ES-I3 (cell line): Measurements from ENCODE around the gene UCN2.
A peak's percentile ranks its signal among the peaks of the same experiment; 100 is the strongest.
"Not testable (repeated sequence)": the region's sequence is repeated elsewhere in the genome, so short reads cannot be mapped to it uniquely, and the experiment has no call there.

Source experiments
- H3K36me3 ChIP-seq: 2 replicates; pipeline ENCODE4 v1.6.1; 2013; ENCODE audit warnings: mild to moderate bottlenecking, low read length, control low read depth, moderate library complexity; ENCODE audit not compliant: insufficient read depth
- H3K4me1 ChIP-seq: 2 replicates; pipeline ENCODE4 v1.6.1; 2013; ENCODE audit warnings: mild to moderate bottlenecking, control low read depth, low read length; ENCODE audit not compliant: insufficient read depth
- H3K9ac ChIP-seq: 2 replicates; pipeline ENCODE4 v1.6.1; 2013; ENCODE audit warnings: low read depth, mild to moderate bottlenecking, low read length, moderate library complexity
- H3K9me3 ChIP-seq: 2 replicates; pipeline ENCODE4 v1.6.1; 2013; ENCODE audit warnings: mild to moderate bottlenecking, low read length, moderate library complexity; ENCODE audit not compliant: control insufficient read depth, insufficient read depth

Gene UCN2

DNA sequence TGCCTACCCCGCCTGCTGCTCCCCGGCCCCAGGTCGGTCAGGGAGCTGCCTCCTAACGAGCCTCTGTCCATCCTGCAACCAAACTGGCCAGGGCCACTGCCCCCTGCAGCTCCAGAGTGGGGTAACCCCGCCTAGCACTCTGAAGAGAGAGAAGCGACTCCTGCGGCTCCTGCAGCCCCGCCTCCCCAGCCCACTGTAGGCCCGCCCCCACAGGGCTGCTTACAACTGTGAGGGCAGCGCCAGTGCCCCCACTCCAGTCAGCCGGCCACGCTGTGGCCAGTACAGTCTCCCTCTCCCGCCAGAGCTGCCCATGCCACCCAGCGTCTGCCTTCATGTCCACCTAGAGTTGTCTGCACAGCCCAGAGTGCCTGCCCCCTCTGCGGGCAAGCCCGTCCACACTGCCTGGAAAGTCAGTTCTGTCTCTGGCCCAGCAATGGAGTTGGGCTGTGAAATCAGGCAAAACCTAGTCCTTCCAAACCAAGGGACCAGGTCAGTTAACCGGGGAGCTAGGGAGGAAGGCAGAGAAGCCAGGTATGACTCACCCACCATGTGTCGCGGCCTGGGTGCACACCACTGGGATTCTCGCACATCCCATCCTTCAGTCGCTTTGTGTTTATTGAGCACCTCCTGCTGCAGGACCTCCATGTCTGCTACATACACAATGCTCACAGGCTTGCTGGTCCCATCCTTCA lies 2.4 kb downstream of the UCN2 start:
- Histone ChIP-seq H3K36me3 (0 out of 2 replicates have a peak, but pooled peaks cover 3% of the 10 kb centered on the region), H3K9me3 (no peaks in the 10 kb centered on the region), H3K4me1 (peaks cover 22% of the 10 kb centered on the region), H3K9ac (no peak overlapping the region)

DNA sequence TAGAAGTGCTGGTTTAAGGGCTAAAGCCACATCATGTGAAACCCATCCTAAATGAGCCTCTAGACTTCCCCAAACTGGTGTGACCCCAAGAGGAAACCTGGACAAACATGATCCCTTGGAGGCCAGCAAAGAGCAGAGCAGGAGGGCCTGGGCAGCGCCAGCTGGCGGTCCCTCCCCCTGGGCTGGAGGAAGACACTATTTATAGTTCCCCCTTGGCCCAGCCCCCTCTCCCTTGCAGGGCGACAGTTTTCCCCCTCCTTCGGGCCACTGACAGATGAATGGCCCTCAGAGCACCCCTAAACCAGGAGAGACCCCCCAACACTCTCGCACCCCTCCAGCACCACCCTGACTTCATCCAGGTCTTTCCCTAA lies 2.9 kb downstream of the UCN2 start:
- no peak overlapping the region for H3K9ac ChIP-seq
- 0 out of 2 replicates have a peak, but pooled peaks cover 3% of the 10 kb centered on the region for H3K36me3 ChIP-seq
- peaks cover 22% of the 10 kb centered on the region for H3K4me1 ChIP-seq
- no peaks in the 10 kb centered on the region for H3K9me3 ChIP-seq

DNA sequence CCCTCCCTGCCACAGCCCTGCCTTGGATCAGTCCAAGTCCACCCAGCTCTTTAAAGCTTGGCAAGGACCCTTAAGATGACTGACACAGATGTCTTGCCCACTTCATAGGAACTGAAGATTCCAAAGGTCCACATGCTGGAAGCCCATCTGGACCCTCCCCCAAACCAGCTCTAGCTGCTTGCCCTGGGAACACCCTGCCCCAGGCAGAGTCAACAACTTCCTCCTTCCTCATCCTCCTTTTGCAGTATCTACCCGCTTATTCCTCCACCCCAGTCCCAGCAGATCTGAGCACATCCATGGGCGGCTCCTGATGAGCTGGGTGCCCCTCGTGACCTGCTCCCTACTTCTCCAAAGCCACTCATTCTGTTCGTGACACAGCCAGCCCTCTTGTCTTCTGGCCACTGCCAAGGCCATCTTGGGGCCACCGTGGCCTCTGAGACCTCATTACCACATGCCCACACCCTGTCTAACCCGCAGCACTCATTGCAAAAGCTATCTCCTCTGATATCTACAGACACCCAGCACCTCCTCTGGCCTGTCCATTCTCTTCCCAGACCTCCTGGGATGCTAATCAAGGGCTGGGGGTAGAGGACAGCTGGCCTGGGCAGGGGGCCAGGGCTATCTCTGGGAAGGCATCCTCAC lies 5.0 kb downstream of the UCN2 start:
- Histone ChIP-seq H3K4me1 (peaks cover 25% of the 10 kb centered on the region), H3K36me3 (no peaks in the 10 kb centered on the region), H3K9me3 (no peaks in the 10 kb centered on the region), H3K9ac (no peak overlapping the region)

DNA sequence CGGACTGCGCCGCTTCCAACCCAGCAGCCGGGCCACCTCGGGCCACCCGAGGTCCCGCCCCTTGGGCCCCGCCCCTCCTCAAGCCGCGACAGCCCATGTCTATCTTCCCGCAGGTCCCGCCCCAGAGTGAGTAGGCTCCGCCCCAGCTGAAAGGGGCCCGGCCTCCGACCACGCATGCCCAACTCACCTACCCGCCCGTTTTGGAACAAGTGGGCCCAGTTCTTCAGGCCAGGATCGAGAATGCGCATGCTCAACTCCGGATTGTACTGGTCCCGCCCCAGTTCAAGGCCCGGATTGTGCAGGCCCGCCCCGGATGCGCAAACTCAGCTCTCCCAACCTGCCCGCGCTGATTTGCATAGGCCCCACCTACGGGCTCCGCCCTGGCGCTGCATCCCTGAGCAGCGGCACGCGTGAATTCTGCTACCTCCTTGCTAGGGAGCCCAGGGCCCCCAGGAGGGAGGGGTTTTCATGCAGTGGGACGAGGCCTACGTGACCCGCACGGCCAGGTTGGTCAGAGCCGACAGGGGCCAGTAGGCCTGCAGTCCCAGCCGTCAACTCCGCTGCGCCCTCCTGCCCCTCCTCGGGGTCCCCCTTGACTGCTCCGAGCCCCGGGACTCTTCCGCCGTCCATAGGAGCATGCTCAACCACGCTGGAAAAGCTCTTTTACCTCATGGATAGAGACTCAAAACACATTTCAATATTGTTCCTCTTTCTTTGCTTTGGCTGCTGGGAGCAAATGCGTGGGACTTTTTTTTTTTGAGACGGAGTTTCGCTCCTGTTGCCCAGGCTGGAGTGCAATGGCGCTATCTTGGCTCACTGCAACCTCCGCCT lies 6.6 kb downstream of the UCN2 start, which contains the start of gene PFKFB4:
Gene PFKFB4, minus strand, starts transcription at position 8 of the 831 bp plus-strand sequence. CDS start 26 bp downstream, outside the sequence.
- no peaks in the 10 kb centered on the region for H3K9me3 ChIP-seq
- H3K9ac ChIP-seq = peak within 1 kb of the TSS; percentile 61
- H3K4me1 ChIP-seq = peaks cover 23% of the 10 kb centered on the region
- H3K36me3 ChIP-seq = no peaks in the 10 kb centered on the region

DNA sequence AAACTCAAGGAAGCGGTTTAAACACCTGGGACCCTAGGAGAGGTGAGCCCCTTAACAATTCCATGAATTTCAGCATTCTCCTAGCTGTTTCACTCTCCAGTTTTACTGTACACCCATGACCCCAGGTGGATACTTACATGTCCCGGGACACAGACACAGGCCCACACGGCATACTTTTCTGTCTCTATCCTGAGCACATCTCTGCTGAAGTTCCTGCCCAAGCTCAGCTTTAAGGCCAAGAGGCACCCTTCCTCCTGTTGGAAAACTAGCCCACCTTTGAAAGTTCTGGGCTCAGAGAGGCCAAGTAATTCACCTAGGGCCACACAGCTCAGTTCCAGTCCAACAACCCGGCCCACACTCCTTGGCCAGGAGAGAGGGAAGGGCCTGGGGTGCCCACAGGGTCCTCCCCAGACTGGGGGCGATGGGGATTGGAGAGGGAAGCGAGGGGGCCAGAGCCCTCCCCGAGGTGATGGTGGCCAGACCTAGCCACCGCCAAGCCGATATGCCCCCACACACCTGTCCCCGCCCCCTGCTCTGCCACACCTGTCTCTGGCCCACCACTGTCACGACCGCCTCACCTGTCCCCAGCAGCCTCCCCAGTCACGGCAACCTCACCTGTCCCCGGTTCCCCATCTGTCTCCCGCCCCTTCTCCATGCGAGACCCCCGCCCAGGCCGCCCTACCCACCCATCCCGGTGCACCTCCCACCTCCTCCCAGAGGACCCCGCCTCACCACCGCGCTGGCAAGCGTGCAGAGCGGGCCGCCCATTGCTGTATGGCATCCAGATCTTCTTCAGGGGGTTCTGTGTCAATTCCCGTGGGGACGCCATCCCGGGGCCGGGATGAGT lies 7.4 kb downstream of the UCN2 start:
- Histone ChIP-seq H3K9ac (peak overlapping the region; percentile 61; the same call in 1 of the 2 replicates), H3K9me3 (no peaks in the 10 kb centered on the region), H3K36me3 (no peaks in the 10 kb centered on the region), H3K4me1 (peaks cover 17% of the 10 kb centered on the region)

DNA sequence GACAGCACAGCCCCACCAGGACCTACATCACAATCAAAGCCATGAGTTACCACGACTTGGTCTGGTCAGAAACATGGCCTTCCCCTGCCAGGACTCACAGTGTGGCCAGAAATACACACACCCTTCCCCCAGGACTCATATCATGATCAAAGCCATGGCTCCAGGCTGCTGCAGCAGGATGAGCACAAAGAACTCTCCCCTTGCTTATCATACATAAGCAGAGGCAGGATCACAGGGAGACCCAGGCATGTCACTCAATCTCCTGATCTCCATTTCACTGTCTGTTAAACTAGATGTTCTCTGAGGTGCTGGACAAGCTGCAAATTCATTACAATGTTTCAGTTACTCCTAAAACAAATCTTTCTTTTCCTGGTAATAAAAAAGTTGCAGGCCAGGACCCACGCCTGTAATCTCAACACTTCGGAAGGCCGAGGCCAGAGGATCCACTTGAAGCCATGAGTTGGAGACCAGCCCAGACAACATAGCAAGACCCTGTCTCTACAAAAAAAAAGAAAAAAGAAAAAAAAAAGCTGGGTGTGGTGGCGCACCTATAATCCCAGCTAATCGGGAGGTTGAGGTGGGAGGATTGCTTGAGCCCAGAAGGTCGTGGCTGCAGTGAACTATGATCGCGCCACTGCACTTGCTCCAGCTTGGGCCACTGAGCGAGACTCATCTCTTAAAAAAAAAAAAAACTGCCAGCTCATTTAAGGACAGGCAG lies 8.2 kb downstream of the UCN2 start:
- peak overlapping the region; percentile 61; the same call in 1 of the 2 replicates for H3K9ac ChIP-seq
- no peaks in the 10 kb centered on the region for H3K36me3 ChIP-seq
- H3K9me3 ChIP-seq = no peaks in the 10 kb centered on the region
- peaks cover 13% of the 10 kb centered on the region for H3K4me1 ChIP-seq

DNA sequence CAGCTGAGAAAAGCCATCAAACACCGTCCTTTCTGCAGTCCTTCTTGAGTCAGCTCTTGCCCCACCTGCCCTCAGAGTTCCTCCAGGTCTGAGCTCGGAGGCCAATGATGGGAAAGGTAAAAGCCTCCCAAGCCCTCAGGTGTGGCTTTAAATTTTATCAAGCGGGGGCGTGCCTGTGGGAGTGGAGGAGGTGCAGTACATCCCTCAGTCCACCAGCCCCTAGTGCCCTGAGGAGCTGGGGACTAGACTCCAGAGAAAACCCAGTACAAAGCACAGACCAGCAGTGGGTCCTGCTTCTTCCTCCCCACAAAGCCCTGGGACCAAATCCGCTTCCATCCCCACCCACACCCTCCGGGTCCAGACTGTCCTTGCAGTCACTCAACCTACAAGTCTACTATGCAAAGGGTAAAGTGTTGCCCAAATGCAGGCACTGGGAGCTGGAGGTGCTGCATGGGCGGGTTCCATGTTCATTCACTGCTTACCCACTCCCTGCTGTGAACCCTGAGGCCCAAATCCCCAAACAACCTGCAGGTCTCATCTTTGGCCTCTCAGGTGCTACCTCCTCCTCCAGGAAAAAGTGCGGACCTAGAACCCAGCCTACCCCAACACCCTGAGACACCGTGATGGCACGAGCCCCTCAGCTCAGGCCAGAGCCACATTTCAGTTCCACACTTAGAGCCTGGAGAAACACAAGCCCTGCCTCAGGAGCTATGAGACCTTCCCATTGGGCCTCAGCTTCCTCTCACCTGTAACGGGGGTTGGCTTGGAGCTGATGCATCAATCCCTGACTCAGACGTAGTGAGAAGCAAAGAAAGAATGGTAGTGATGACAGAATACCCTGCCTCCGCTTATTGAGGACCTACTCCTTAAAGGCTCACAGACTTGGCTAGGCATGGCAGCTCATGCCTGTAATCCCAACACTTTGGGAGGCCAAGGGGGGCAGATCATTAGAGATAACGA lies 9.4 kb downstream of the UCN2 start:
- Histone ChIP-seq H3K4me1 (peaks cover 10% of the 10 kb centered on the region; the same call in 1 of the 2 replicates), H3K9ac (no peak overlapping the region), H3K36me3 (no peaks in the 10 kb centered on the region), H3K9me3 (no peaks in the 10 kb centered on the region)

DNA sequence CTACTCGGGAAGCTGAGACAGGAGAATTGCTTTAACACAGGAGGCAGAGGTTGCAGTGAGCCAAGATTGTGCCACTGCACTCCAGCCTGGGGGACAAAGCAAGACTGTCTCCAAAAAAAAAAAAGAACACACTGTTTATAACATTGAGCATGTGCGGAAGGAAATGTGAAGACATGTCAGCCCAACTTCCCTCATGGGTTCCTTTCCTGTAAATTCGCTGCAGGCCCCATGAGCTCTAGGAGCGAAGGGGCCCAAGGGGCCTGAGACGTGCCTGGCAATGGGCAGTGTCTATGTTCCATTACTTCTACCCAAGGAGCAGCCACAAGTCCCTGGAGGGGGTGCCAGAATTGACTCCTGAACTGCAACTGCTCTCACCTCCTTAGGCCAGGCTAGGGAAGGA lies 10.2 kb downstream of the UCN2 start:
- Histone ChIP-seq H3K9ac (no peak overlapping the region), H3K36me3 (no peaks in the 10 kb centered on the region), H3K4me1 (peaks cover 8% of the 10 kb centered on the region; the same call in 1 of the 2 replicates)

DNA sequence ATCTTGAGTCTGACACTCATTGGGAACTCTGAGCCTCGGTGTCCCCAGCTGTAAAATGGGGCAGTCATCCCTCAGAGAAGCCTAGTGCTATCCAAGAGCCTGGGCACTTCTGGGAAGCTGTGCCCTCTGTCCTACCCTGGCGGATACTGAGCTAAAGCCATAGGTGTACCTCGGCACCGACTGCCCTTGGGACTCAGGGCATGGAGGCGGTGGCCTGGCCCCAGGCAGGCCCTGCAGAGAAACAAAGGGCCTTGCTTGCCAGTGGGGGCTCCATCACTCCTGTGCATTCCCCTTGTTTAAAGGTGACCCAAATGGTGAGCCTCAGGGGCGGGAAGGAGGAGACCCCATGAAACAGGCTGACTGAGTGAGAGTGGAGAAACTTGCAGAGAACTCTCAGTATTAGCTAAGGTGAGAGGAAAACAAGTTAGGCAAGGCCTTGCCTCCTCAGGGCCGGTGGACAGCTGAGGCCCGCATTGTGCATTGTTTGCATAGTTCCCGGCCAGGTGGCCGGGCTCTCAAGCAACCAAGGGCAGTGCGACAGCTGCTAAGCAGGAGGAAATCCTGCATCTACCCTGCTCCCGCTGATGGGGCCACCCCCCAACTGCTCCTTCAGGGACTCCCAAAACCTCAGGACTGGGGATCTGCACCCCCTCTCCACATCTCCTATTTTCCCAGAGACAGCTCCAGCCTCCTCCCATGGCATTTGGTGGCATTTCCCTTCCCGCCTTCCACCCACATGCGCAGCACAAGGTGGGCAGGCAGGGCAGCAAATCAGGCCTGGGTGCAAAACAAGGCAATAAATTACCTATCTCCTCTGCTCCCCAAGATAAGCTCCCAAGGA lies 11.2 kb downstream of the UCN2 start:
- Histone ChIP-seq H3K36me3 (no peaks in the 10 kb centered on the region), H3K9me3 (no peaks in the 10 kb centered on the region), H3K4me1 (peaks cover 7% of the 10 kb centered on the region; the same call in 1 of the 2 replicates), H3K9ac (no peak overlapping the region)

More for the DNA sequence above, 10.2 kb downstream of the UCN2 start:
- no peaks in the 10 kb centered on the region for H3K9me3 ChIP-seq

DNA sequence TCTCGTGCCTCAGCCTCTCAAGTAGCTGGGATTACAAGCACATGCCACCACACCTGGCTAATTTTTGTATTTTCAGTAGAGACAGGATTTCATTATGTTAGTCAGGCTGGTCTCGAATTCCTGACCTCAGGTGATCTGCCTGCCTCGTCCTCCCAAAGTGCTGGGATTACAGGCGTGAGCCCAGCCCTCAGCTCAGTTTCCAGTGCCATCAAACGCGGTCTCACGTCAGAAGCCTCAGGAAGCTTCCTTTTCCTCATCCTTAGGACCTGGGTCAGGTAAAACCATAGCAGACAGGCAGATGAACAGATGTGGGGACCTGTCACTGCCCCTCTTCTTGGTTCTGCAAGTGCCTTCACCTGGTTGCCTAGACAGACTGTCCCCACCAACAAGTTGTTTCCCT lies 11.9 kb downstream of the UCN2 start:
- H3K9ac ChIP-seq, H3K9me3 ChIP-seq, H3K36me3 ChIP-seq, H3K4me1 ChIP-seq: not testable (repeated sequence)

DNA sequence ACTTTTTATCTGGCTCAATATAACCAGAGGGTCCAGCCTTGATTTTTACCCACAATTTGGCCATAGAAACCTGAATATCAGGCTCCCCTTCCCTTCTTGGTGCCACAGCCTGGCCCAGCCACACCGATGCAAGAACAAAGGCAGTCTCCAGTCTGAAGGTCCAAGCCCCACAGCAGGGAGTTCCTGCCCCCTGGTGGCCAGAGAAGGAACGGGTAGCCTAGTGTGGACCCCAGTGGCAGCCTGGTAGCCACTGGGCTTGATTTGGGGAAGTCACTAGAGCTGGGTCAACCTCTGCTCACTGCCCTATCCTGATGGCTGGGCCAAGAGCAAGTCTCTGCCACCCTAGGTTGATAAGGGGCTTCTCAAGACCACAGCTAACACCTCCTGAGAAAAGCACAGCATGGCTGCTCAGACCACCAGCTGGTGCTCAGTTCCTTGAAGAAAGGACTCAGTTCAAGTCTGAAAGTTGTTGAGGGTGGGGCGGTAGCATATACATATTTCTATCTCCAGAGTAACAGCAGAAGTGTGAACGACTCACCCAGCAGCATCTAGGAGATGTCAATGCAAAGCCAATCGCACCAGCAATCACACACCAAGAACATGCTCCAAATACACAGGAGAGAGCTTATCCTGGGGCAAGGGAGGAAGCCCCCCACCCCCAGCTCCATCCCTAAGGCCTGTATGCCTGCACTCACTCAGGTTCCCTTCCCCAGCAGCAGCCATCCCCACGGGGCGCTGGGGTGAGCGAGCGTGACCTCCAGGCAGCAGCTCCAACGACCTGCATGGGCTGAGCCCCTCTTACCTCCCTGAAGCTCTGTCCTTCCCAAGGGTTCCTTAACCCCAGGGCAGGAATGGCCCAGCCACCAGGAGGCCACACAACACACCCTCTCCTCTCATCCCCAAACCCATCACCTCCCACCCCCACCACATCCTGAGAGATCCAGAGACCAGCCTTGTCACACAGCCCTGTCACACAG lies 14.6 kb downstream of the UCN2 start:
- H3K4me1 ChIP-seq = no peaks in the 10 kb centered on the region
- no peaks in the 10 kb centered on the region for H3K36me3 ChIP-seq
- H3K9me3 ChIP-seq = no peaks in the 10 kb centered on the region
- no peak overlapping the region for H3K9ac ChIP-seq
